GM10248 (cell line): ENCODE results near the gene TMEM117.

Experiments
- CTCF ChIA-PET: fragments of 300-600 bp; sonication (Branson Sonifier 250); formaldehyde crosslinking; extraction: SDS; loops from one replicate; lab custom pipeline; 2021; ENCODE audit warnings: antibody characterized with exemption; lab: Yijun Ruan, JAX
- POLR2A ChIA-PET: fragments of 350-650 bp; sonication (Branson Sonifier 250); formaldehyde crosslinking; extraction: SDS; loops from one replicate; lab custom pipeline; 2020; ENCODE audit warnings: antibody characterized with exemption; lab: Yijun Ruan, JAX
- DNase-seq: peaks from one replicate; pipeline ENCODE4 v3.0.0; 2012; ENCODE audit errors: extremely low spot score
- TF ChIP-seq, protein P1 (sequence below): IDR thresholded peaks from 2 replicates; pipeline ENCODE4 v1.5.1; 2012; ENCODE audit warnings: mild to moderate bottlenecking, low read depth; ENCODE audit errors: extremely low read depth, missing control alignments, control extremely low read depth

The TMEM117 gene

DNA sequence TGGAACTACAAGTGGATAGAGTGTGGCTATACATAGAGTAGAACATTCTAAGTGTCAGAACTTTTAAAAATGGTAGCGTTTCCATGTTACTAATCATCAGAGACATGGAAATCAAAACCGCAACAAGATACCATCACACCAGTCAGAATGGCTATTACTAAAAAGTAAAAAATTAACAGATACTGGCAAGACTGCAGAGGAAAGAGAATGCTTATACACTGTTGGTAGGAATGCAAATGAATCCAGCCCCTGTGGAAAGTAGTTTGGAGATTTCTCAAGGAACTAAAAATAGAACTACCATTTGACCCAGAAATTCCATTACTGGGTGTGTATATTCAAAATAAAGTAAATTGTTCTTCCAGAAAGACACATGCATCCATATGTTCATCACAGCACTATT lies 521.6 kb downstream of the TMEM117 start:
- no peak for DNase-seq
- ChIA-PET POLR2A (no interaction called here), CTCF (interaction anchor here (1.0 to 2.1 kb wide), 2 partner anchors 16 to 18 kb away, joined by 3 to 6 read pairs; no protein-coding TSS in a partner anchor)
- TF ChIP-seq, protein P1, sequence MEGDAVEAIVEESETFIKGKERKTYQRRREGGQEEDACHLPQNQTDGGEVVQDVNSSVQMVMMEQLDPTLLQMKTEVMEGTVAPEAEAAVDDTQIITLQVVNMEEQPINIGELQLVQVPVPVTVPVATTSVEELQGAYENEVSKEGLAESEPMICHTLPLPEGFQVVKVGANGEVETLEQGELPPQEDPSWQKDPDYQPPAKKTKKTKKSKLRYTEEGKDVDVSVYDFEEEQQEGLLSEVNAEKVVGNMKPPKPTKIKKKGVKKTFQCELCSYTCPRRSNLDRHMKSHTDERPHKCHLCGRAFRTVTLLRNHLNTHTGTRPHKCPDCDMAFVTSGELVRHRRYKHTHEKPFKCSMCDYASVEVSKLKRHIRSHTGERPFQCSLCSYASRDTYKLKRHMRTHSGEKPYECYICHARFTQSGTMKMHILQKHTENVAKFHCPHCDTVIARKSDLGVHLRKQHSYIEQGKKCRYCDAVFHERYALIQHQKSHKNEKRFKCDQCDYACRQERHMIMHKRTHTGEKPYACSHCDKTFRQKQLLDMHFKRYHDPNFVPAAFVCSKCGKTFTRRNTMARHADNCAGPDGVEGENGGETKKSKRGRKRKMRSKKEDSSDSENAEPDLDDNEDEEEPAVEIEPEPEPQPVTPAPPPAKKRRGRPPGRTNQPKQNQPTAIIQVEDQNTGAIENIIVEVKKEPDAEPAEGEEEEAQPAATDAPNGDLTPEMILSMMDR: no peak

DNA sequence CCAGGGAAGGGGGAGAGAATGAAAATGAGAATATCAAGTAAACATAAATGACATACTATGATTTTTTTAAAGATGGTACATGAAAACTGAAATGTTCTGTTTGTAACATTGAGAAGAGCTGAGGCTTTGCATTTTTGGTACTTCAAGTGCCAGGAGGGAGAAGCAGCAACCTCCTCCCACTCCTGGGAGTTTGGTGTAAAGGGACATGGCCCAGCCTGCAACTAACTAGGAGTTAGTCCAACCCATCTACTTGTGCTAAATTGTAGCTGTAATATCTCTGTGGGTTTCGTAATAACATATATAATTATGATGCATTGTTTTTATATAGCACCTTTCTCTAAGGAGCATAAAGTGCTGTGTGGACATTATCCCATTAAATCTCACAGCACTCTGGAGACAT lies 522.8 kb downstream of the TMEM117 start:
- DNase-seq: no peak
- TF ChIP-seq, protein P1: no peak
- ChIA-PET POLR2A (no interaction called here), CTCF (no interaction called here)

DNA sequence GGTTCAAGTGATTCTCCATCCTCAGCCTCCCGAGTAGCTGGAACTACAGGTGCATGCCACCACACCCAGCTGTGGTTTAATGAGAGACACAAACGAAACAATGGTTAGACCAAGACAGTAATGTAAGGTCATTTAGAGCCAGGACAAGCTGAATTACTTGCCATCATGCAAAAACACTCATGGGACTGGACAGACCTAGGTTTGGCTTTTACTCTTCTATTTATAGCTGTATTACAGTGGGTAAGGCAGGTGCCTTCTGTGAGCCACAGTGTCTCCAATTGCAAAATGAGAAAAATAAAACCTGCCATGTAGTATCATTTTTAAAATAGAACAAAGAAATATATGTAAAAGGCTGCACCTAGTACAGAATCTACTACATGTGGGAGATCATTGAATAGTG lies 527.1 kb downstream of the TMEM117 start:
- ChIA-PET POLR2A (no interaction called here), CTCF (interaction anchor here (1.2 to 1.6 kb wide), 3 partner anchors 8 to 85 kb away, joined by 3 read pairs; no protein-coding TSS in a partner anchor)
- TF ChIP-seq, protein P1: no peak

DNA sequence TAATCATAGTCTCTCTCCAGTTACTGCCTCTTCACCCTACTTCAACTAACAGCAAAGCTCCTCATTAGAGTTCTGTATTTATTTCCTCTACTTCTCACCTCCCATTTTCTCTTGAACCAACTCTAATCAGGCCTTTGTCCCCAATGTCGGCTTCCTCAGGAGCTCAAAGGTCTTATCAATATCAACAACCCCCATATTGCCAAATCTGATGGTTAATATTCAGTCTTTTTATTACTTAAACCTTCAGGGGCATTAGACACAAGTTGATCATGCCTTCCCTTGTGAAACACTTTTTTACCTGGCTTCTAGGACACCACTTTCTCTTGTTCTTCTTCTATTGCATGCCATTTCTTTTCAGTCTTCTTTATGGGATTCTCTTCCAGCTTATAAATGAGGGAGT lies 531.3 kb downstream of the TMEM117 start:
- POLR2A ChIA-PET: no interaction called here
- CTCF ChIA-PET: no interaction called here
- DNase-seq: no peak
- TF ChIP-seq, protein P1: no peak

More for the DNA sequence above, 527.1 kb downstream of the TMEM117 start:
- DNase-seq: no peak

DNA sequence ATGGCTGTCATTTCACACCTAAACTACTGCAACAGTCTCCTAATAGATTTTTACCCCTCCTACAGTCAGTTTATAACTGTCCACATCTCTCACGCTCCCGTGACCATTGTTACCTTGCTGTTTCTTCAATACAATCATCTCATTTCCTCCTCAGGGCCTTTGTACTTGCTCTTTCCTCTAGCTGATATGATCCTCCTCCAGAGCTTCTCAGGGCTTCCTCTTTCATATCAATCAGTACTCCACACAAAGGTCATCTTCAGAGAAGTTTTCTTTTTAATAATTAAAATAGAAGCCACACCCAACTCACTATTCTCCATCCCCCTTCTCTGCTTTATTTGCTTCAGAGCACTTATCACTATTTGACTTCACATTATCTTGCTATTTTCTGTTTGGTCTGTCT lies 532.0 kb downstream of the TMEM117 start:
- DNase-seq: no peak
- TF ChIP-seq, protein P1: no peak
- ChIA-PET CTCF (no interaction called here), POLR2A (no interaction called here)

DNA sequence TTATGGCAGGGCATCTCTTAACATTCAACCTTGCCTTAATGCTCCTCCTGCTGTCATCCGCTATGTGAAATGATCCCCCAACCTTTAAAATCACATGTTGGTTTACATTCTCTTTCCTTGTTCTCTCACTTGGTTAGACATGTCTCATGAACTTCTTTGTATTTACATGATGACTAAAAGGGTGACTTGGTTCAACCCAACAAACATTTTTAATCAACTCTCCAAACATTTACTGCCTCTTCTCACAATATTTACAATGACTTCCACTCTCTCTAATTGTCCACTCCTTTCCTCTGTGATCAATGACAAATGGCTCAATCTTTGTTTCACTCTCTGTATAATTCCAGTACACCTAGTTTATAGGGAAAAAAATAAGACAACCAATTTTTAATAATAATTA lies 534.1 kb downstream of the TMEM117 start:
- DNase-seq: no peak
- CTCF ChIA-PET: interaction anchor here (1.5 kb wide), 1 partner anchor 10 kb away, joined by 6 read pairs; no protein-coding TSS in a partner anchor
- POLR2A ChIA-PET: no interaction called here
- TF ChIP-seq, protein P1: no peak
